HG02763 (cell line): ENCODE measurements around the gene TGM1.
"Not testable (repeated sequence)": the region's sequence is repeated elsewhere in the genome, so short reads cannot be mapped to it uniquely, and the experiment has no call there.

Source experiments
- ATAC-seq: cut with Tn5 transposase; IDR thresholded peaks from one replicate; pipeline ENCODE4 v1.9.1; 2021; ENCODE audit warnings: mild to moderate bottlenecking, moderate library complexity; ENCODE audit not compliant: unreplicated experiment

TGM1 gene

DNA sequence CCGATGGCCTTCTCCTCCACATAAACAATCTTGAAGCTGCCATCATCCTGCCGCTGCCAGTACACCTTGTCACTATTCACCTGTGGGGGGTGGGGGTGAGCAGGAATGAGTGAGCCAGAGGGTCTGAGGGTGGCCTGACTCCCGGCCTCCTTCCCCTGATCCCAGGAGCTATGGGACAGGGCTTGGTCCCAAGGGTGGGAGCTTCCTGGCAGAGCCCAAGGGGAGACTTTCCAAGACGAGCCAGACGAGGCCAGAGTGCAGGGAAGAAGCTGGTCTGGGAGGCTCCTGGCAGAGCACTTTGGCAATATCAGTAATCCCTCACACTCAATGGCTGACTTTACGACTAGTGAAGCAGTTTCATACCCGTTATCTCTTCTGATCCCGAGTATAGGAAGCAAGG is 7.5 kb downstream of the TGM1 start:
- no peak for ATAC-seq

DNA sequence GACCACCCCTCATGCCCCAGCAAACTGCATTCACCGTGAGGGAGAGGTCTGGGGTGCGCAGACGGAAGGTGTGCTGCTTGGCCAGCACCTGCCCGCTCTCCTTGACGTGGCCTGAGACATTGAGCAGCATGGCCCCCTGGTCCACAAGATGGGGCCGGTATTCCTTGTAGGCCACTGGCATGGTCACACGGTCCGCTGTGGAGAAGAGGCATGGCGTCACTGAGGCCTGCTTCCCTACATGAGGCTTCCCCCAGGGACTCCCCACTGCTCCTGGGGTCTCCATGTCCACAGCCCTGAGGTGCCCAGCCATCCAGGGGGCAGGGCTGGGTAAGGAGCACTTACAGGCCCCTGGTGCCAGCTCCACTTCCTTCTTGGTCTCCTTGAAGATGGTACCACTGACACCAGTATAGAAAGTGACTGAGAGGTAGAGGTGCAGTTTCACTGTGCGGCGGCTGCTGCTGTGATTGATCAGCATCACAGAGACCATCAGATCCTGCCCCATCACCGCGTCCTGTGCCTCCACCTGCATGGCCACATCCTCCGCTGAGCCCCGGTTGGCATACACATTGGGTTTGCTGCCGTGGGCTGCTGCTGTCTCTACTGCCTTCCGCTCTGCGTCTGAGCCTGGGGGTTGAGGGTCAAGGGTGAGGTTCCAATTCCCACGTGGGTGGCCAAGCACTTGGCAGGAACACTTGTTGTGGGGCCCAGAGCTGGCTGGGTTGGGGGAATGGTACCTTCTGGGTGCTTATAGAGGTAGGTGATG is 8.2 kb downstream of the TGM1 start:
- ATAC-seq: no peak

DNA sequence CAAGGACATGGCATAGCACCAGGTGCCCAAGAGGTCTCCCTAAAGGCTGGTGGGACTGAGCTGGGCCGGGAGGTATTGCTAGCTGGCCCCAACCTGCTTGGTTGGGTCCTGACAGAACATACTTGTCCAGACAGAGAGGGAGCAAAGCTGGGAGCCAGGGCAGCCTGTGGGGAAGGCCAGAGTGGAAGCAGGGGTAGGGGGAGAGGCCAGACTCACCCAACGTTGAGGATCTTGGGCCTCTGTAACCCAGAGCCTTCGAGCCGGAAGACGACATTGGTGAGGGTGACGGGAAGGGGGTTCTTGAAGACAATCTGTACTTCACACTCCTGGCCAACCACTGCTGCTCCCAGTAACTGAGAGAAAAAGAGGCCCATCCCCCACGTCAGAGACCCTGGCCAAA is 9.0 kb downstream of the TGM1 start:
- ATAC-seq: no peak

DNA sequence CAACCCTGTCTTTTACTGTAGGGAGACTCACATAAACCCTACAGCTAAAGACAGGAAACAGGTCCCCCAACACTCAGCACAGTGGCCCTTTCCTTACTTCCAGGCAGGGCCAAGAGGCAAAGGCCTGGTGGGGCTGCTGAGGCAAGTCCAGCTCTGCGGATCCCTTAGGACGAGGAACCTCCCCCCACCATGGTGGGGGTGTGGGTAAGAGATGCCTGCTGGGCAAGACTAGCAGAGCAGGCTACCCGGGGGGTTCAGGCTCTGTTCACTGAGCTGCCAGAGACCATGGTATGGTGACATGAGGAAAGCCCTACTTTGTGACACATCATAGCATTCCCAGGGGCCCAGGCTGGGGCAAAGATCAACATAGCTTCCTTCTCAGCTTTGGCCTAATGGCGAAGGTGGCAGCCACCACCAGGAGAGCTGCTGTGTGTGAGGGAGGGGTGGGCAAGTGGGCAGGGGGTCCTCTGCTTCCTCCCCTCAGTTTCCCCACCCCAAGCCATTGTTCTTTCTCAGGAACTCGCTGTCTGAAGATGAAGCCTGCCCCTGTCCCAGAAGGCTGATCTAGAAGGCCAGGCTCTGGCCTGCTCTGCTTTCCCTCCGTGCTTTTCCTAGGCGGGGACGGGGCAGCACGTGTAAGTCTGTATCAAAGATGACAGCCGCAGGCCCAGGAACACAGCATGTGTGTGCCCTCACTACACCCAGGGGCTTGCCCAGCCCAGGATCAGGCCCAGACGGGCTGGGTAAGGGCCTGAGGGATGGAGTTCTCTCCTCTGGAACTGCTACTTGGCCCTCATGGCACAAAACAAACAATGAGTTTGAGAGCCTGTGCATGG is 10.5 kb downstream of the TGM1 start:
- ATAC-seq: no peak

DNA sequence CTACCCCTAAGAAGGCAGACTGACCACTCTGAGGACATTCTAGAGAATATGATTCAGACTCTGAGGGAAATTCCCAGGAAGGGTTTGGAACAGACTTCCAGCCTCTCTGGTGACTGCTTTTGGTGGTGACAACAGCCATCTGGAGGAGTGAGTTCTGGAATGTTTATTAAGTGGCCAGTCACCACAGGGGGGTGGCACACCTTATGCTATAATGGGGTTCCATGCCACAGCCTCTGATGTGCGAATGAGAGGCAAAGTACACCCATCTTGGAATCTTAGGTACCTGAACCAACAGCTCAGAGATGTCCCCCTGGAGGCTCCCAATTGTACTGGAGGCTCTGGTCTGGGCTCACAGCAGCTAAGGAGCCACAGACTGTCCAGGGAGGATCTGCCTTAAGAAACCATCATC is 11.1 kb downstream of the TGM1 start:
- no peak for ATAC-seq

DNA sequence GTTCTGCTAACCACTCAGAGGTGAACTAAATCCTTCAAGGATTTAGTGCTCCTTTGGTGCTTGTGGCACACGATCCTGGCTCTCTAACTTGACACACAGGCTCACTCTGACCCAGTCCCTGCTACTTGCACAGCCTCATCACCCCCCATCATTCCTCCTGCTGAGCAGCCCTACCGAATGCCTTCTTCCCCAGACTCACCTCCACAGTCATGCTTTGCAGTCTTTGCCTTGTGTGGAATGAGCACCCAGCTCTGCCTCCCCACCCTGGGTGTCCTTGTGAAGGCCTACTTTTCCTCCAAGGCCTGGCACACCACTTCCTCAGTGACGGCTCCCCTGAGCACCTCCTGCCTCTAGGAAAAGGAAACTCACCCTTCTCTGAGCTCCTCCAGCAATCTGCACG is 12.6 kb downstream of the TGM1 start:
- ATAC-seq: no peak

DNA sequence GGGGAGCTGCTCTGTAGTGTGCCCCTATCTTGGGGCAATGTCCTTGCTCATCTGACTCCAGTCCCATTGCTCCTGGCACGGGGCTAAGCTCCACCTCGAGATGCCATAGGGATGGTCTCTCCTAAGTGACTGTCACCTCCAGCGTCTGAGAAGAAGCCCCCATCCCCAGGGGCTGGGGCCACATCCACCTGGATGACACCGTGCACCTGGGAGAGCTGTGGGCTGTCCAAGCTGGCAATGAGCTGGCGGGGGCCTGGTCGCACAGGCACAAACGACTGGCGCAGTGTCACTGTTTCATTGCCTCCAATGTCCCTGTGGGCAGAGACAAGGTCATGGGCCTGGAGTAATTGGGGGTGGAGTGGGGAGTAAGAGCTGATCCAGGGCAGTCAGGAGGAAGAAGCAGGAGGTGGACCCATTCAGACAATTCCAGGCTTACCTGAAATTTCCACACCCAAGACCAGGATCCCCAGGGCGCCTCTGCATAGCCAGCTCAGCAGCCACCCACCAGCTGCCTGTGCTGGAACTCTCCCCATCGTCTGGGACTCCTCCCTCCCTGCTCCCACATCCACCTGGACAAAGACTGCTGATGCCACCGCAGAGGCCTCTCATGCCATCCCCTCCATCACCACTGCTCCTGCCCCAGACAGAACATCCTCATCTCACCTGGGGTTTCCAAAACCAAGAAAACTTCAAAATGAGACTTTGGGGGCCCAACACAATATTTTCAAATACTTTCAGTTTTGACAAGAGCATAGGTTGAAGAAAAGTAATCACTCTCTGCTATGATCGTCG is 13.6 kb downstream of the TGM1 start:
- ATAC-seq: no peak

DNA sequence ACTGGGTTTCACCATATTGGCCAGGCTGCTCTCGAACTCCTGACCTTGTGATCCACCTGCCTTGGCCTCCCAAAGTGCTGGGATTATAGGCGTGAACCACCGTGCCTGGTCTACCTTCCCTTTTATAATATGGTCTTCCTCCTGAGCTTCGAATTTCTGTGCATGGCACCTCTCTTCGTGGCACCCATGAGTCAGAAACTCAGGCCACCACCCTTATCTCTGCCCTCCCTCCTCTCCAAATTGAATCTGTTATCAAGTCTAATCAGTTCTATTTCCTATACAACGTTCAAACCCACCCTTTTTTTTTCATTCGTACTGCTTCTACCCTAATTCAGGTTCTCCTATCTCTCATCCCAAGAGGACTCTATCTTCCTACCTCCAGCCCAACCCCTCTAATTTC is 15.6 kb downstream of the TGM1 start:
- ATAC-seq: no peak

DNA sequence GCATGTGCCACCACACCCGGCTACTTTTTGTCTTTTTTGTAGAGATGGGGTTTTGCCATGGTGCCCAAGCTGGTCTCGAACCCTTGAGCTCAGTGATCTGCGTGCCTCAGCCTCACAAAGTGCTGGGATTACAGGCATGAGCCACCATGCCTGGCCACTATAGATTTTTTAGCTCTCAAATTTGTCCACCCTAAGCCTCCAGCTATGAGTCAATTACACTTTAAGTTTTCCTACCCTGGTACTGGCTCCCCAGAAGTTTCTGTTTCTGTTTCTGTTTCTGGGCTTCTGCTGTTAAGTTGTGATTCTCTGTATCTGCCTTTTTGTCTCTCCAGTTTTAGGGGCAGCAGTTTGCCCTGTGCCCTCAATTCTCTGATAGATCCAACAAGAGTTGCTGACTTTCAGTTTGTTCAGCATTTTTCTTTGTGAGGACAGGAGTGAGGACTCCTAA is 16.2 kb downstream of the TGM1 start:
- ATAC-seq: no peak

DNA sequence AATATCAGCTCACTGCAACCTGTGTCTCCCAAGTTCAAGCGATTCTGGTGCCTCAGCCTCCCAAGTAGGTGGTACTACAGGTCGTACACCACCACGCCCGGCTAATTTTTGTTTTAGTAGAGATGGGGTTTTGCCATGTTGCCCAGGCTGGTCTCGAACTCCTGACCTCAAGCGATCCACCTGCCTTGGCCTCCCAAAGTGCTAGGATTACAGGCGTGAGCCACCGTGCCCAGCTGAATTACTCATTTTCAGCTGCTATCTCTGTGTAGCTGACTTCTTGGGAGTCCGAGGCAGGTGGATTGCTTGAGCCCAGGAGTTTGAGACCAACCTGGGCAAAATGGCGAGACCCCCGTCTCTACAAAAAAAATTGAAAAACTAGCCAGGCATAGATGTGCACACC is 17.6 kb downstream of the TGM1 start:
- ATAC-seq: not testable (repeated sequence)

DNA sequence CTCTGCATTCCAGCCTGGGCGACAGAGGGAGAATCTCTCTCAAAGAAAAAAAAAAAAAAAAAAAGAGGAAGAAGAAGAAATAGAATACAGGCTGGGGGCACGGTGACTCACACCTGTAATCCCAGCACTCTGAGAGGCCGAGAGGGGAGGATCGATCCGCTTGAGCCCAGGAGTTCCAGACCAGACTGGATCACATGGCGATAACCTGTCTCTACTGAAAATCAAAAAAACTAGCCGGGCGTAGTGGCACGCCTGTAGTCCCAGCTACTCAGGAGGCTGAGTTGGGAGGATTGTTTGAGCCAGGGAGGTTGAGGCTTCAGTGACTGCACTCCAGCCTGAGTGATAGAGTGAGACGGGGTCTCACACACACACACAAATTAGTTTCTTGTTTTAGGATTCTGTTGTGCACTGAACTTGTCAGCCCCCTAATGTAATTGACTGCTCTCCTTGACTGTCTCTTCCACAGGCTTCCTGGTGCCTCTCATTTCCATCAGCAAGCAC is 19.6 kb downstream of the TGM1 start:
- ATAC-seq: no peak

DNA sequence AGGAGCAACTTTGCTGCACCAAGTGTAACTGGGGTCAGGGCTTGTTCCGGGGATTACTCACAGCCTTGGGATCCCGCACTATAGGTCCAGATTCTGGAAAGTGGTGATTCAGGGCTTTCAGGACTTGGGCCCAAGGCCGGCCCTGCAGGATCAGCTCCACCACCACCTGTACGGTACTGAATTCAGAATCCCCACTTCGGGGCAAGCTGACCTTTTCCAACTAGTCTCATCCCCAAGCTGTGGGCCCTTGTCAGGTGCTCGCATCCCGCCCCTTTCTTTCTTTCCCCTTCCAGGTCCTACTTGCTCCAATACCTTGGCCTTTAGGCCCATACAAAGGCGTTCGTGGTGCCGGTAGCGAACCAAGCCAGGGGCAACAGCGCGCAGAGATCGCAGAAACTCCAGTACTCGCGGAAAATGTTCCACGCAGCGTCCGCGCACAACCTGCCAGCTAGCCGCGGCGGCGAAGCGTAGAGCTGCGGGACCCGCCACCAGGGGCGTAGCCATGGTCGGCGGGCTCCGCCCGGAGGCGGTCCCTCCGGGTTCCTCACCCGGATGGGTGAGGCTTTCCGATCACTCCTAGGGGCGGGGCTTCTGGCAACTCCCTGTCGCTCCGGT is 21.0 kb downstream of the TGM1 start:
- peak; percentile 79 for ATAC-seq

DNA sequence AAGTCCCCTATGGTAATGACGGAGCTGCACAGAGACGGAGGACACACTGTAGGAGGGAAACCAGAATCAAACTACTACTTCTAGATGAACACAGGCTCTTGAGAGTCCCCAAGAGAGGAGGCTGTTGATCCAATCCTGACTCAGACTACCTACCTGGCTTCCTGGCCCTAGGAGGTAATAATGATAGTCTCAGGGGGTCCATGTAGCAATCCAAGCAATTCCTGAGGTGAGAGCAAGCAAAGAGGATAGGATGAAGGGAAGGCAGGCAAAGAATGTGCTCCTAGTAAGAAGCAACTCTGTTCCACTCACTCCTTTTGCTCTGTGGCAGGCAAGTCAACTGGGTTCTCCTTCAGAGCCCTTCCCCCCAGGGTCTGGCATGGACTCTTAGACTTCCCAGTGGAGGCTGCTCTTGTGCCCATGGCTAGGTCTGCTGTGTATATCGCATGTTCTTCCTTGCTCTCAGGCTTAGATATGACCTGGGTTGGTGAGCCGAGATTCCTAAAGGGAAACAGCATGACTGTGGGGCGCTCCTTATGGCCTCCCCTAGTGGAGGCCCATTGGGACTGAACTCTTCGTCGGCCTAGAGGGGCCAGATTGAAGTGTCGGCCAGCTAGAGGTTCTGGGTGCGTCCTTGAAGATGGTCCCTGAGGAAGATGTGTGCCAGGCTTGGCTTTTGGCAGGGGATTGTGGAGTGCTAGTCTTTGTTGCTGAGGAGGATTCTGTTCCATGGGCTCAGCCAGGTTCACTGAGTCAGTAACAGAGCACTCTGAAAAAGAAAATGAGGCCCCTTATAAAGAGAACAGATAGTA is 22.7 kb downstream of the TGM1 start:
- ATAC-seq: no peak

DNA sequence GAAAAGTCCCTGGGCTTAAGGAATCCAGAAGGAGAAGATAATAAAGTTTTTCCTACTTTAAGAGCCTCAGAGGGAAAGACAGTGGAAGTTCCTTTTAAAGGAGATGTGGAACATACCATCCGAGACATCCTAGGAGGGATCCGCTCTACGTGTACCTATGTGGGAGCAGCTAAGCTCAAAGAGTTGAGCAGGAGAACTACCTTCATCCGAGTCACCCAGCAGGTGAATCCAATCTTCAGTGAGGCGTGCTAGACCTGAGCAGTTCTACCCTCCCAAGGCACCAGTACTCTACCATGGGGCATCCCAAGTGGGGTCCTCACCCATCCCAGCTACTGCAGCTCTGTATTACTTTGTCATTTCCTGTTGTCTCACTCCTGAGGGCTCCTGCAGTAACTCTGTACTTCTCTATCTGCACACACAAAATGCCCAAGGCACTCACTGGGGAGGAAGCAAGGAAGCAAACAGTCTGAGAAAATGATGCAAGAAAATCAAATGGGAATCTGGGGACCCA is 24.4 kb downstream of the TGM1 start:
- ATAC-seq: no peak

DNA sequence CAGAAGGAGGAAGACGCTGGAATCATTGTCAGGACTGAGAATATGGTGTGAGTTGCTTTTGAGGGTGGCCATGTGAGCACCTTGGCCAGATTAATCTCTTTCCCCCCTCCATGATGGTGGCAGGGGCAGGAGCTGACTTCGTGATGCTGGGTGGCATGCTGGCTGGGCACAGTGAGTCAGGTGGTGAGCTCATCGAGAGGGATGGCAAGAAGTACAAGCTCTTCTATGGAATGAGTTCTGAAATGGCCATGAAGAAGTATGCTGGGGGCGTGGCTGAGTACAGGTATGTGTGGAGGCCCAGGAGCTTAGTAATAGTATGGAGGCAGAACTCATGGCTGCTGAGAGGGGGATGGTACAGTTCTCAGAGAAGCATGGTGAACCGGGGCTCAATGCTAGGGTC is 24.9 kb downstream of the TGM1 start:
- no peak for ATAC-seq

DNA sequence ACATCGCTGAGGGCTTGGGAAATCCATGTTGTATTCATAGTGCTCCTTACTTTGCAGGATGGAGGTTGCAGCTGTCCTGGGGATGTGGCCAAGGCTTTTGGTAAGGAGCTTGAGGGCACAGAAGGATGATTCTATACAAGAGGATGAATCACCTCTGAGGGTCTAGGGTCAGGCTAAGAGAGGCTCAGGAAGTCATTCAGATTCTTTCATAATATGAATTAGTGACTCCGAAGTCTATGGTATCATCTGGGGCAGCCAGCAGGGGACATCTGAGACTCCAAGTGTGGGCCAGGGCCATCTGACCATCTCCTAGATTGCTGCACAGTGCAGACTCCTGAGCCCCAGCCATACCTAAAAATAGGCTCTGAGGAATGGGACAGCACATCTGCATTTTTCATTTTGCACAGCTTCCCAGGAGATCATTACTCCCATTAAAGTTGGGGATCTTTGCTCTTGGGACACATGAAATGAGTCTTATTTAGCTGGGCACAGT is 25.5 kb downstream of the TGM1 start:
- ATAC-seq: no peak

DNA sequence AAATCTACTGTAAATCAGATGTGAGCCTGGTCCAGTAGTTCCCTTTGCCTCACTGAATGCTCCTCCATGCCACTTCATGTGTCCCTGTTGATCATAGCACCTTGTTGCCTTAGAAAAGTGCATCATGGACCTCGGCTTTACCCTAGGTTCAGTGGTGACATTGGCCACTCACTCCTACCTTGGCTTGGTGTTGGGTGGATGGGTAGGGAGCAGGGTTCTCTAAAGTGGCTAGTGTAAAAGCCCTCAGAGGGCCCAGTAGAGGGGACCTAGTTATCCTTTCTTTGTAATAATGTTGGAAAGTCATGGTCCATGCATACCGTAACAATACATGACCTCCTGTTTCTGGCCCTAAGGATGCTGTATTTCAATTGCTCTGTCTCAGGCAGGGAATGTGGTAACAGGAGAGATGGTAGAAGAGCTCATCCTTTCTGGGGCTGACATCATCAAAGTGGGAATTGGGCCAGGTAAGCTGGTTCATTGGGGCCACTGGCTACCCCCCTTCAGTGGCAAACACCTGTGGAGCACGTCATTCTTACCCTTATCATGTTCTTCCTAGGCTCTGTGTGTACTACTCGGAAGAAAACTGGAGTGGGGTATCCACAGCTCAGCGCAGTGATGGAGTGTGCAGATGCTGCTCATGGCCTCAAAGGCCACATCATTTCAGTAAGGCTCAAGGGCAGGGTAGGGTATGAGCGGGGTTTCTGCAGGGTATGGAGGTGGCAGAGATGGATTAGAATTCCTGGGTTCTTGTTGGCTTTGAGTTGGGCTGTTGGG is 26.1 kb downstream of the TGM1 start:
- no peak for ATAC-seq

DNA sequence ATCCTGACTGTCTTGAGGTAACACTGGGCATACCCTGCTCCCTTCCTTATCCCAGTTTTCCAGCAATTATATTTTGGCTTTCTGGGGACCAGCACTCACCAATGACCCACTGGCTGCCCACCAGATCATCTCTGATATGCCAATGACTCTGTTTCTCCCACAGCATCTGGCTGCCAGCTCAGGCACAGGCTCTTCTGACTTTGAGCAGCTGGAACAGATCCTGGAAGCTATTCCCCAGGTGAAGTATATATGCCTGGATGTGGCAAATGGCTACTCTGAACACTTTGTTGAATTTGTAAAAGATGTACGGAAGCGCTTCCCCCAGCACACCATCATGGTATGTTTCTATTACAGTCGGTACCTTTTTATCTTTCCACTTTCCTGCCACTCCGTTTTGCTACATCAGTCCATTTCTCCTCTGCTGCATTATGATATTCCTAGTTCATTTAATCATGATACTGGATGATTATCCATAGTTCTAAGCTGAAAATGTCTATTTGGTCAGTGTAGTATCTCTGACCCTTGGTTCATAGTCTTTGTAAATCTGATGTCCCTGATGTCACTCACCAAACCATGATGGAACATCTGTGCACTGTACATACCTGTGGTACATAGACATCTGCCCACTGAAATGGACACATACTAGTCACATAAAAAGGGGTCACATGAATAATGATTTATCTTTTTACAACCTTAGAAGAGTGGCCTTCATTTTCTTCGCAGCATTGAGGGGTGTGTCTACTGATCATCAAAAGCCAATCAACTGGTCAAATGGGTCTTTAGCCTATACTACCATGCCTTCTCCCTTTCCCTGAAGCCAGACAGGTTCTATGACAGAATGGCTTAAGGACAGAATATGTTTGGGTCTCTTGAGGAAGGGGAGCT is 26.9 kb downstream of the TGM1 start:
- ATAC-seq: no peak
